ENCODE results near the gene DYNC1I1. TPM values are rescaled to one million over a fixed set of nuclear protein-coding genes. Genes with fewer than 3 reads are reported as not detected.

Gene DYNC1I1
- total RNA-seq = 0.44 and 2.2 TPM in 2 replicates

- no peak for DNase-seq (ENCODE audit: extremely low read depth, low read depth, low spot score)
Measured at GRCh38 chr7:95772298-95772770, at the start of gene DYNC1I1. Gene DYNC1I1 (plus strand): TSS chr7:95772554. CDS start chr7:95804730, 32,176 bp downstream.

GRCh38 chr7:95723583-95724180, 48.7 kb upstream of the DYNC1I1 start:
- peak; percentile 55 for DNase-seq (ENCODE audit: extremely low read depth, low read depth, low spot score)

GRCh38 chr7:95725205-95725604, 47.1 kb upstream of the DYNC1I1 start:
- DNase-seq (ENCODE audit: extremely low read depth, low read depth, low spot score) = no peak

GRCh38 chr7:95730493-95731280, 41.7 kb upstream of the DYNC1I1 start:
- DNase-seq (ENCODE audit: extremely low read depth, low read depth, low spot score) = no peak

DNA sequence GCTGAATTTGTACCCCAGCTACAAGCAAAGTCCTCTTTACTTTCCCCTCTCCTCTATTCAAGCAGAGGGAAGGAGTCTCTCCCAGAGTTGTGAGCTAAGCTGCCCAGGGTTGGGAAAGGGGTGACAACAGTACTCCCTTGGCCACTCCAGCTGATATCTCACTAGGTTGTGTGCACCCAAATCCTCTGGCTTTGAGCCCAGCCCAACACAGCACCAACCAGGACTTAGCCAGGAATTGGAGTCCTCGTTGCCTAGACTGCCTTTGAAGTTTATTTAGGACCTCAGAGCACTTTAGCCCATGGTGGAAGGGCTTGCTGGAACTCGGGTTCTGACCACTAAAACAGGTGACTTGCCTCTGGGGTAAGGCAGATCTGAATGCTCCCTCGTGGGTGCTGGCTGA, 35.7 kb upstream of the DYNC1I1 start:
- DNase-seq (ENCODE audit: extremely low read depth, low read depth, low spot score) = no peak

DNA sequence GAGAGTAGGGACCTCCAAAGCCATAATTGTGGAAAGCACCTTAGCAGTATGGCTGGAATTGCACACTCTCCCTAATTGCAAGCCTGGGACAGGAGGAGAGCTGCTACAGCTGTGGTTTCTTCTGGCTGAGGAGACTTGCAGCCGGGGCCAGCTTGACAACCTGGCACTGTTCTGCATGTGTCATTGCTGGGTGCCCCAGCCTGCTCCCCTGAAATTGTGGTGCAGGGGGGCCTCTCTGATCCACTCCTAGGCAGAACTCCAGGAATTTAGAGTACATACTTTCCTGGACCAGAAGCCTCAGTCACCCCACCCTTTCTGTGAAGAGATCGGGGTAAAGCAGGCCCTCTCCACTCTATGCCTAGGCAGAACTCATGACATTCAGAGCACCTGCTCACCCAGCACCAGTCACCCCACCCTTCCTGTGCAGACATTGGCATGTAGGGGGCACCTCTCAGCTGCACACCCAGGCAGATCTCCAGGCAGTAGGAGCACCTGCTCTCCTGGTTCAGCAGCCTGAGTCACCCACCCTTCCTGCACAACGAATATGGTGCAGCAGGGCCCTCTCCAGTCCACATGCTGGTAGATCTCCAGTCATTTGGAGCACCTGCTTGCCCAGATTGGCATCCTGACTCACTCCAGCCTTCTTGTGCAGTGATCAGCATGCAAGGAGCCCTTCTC, 34.4 kb upstream of the DYNC1I1 start:
- no peak for DNase-seq (ENCODE audit: extremely low read depth, low read depth, low spot score)

- DNase-seq (ENCODE audit: extremely low read depth, low read depth, low spot score) = no peak
Measured at GRCh38 chr7:95749044-95749443, 23.3 kb upstream of the DYNC1I1 start.

DNA sequence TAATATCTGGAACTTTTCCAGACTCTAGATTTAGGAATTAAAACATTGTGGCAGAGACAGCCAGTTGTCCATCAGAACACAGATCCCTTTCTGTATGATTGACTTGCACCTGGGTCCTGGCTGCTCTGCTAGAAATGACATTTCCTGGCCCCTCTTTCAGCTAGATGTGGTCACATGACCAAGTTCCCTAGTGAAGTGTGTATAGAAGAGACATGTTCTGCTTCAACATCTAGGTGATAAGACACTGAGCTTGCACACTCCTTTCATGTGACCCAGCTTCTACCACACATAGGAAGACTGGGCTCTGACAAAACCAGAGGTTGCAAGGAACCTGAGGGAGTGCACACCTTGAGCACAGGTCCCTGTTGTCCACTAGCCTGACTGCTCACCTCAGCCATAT, 22.8 kb upstream of the DYNC1I1 start:
- DNase-seq (ENCODE audit: extremely low read depth, low read depth, low spot score) = no peak

- no peak for DNase-seq (ENCODE audit: extremely low read depth, low read depth, low spot score)
Measured at GRCh38 chr7:95753440-95753839, 18.9 kb upstream of the DYNC1I1 start.

DNA sequence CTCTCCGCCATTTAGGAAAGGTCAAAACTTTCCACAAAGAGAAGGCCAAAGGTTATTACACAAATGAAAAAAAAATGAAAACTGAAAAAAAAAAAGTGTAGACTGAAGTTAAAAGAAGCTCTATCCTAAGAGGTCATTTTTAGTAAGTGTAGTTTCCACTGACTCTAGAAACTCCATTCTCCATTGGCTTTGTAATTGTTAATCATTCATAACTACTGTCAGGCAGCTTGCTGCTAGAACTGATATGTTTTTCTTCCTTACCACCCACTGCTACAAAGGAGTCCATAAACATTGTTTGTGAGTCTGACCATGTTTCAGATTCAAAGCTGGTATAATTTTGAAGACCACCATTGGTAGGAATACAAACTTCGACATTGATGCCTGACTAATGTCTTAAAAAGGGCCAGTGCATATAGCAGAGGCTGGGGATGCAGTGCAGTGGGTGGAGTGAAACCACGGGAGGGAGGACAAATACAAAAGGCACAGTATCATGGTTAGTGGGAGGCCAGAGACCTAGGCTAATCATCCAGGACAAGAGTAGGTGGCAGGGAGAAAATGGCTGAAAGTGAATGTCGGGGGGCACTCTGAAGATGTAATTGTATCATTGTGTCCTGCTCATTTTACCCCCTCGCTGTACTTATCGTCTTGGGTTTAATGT, 16.9 kb upstream of the DYNC1I1 start:
- no peak for DNase-seq (ENCODE audit: extremely low read depth, low read depth, low spot score)

DNA sequence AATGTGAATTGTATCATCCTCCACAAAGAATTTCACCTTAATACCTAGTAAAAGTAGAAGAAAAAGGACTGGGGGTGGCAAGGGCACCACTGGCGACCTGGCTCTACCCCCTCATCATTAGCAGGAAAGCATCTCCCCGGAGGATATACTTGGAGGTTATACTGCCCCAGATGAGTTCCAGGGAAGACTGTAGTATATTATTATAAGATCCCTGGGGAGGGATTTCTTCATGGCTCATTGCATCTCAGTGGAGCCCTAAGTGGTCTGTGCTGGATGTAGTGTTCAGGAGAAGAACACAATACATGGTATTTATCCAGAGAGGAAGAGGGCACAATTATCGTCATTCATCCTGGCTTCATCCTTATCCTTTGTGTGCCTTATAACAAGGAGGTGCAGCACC, 14.2 kb upstream of the DYNC1I1 start:
- DNase-seq (ENCODE audit: extremely low read depth, low read depth, low spot score) = no peak

DNA sequence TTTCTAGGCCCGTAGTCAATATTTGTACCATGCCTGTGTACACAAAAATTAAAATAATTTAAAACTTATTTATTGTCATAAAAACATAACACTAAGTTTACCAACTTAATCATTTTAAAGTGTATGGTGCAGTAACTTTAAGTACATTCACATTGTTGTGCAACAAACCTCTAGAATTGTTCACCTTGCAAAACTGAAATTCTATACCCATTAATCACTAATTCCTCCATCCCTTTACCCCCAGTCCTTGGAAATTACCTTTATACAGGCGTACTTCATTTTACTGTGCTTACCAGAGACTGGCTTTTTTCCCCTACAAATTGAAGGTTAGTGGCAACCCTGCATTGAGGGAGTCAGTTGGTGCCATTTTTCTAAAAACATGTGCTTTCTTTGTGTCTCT, 6.3 kb upstream of the DYNC1I1 start:
- no peak for DNase-seq (ENCODE audit: extremely low read depth, low read depth, low spot score)

GRCh38 chr7:95766657-95767056, 5.7 kb upstream of the DYNC1I1 start:
- no peak for DNase-seq (ENCODE audit: extremely low read depth, low read depth, low spot score)

DNA sequence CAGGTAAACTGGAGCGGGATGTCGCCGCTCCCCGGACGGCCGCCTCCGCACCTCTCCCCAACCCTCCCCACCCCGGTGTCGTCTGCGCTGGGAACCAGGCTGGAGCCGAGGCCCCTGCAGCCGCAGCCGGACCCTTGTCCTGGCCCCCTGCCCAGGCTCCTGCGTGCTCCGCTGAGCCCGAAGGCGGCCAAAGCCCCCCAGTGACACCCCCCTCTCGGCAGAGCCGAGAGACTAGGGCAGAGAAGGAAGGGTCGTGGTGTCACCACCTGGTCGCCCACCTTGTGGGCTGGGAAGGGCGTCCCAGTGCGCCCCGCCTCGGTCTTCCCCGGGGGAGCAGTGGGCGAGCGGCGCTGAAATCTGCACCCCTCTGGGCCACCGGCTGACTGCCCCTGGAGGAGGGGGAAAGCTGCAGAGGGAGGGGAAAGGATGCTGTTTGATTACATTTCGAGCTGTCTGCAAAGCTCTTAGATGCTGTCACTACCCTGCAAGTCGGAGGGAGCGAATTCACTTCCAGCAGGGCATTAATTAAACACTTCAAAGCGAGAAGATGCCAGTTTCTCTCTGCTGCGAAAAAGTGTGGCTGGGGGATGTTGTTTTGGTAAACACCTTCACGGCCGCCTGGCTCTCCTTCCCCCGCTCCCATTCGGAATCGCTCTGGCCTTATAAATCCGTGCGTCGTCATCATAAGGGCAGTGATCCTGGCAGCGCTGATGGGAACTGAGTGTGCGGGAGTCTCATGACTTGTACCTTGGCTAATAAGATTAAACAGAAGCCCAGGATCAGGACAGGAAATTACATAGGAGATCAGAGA, 622 bp downstream of the DYNC1I1 start:
- peak; percentile 7 for DNase-seq (ENCODE audit: extremely low read depth, low read depth, low spot score)

DNA sequence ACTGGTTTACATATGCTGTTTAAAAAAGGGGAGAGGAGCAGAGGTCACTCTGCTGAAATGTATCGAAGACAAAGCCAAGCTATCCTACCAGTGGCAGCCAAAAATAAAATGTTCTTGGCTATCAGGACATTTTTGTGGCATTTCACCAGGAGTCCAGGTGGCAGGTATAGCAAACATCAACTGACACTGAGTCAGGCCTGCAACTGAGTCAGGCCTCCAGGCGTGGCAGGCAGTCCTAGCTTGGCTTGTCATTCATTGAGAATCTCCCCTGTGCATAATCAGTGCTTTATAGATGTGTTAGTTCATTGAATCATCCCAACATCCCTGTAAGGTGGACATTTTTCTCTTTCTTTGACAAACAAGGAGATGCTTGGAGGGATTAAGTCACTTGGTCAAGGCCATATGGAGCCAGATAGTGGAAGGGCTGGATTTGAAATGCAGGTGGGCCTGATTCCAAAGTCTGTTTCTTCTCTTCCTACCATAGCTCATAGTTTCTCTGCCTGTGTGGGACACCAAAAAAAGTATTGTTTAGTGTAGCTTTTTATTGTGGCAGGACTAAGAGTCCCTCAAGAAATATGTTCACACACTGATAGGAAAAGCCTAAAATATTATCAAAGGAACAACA, 4.3 kb downstream of the DYNC1I1 start:
- no peak for DNase-seq (ENCODE audit: extremely low read depth, low read depth, low spot score)

- no peak for DNase-seq (ENCODE audit: extremely low read depth, low read depth, low spot score)
Measured at GRCh38 chr7:95777269-95777668, 4.9 kb downstream of the DYNC1I1 start.

DNA sequence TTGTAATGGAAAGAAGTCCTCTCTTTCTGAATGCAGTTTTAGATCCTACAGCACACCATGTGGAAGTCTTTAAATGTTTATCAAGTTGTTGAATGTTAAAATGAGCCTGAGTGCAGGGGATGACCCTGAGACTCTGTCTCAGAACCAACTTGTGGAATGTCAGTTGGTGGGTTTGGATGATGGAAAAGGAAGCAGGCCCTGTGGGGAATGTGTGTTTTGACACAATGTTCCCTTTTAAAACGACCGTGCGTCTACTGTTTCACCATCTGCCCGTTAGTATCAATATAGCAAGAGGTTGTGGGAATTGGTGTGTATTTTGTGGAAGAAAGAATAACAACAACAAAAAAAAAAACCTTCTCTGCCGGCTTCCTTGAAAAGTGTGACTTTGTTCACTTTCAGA, 8.3 kb downstream of the DYNC1I1 start:
- DNase-seq (ENCODE audit: extremely low read depth, low read depth, low spot score) = no peak

- DNase-seq (ENCODE audit: extremely low read depth, low read depth, low spot score) = no peak
Measured at GRCh38 chr7:95781961-95782586, 9.7 kb downstream of the DYNC1I1 start.

DNA sequence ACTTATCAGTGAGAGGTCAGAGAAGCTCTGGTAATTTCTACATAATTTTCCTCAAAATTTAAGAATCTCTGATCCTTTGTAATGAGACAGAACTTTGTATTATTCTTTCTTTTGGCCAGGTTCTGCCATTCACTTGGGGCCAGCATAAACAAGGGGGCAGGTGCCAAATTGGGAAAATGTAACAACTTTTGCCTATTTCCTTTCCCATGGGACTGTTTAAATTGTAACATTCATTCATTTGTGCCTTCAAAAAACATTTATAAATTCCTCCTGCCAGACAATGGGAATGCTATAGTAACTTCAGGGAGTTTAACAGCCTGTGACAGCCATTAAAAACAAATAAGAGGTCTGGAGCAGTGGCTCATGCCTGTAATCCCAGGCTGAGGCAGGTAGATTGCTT, 12.4 kb downstream of the DYNC1I1 start:
- no peak for DNase-seq (ENCODE audit: extremely low read depth, low read depth, low spot score)

DNA sequence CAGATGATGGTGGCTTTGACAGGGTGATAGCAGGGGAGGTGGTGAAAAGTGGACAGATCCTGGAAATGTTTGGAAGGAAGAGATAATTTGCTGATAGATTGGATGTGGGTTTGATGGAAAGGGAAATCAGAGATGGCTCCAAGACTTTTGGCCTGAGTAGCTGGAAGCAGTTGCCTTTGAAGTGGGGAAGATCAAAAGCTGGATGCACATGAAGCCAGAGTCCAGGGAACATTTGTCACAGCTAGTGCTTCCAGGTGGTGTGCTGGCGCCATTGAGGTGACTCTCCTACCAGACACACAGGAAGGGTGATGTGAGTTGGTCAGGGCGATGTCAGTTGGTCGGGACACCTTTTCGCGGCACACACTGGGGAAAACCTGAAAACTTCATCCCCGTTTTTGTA, 15.9 kb downstream of the DYNC1I1 start:
- DNase-seq (ENCODE audit: extremely low read depth, low read depth, low spot score) = no peak
